T follicular helper cell (primary cell): ENCODE data around the gene GSE1.

Source experiments
- DNase-seq: peaks from one replicate; pipeline ENCODE4 v3.0.0-alpha.2; 2020; ENCODE audit warnings: low read depth

The GSE1 gene

GRCh38 chr16:85719605-85720301 lies 106.6 kb downstream of the GSE1 start:
- DNase-seq = no peak

GRCh38 chr16:85720302-85720637 lies 107.1 kb downstream of the GSE1 start:
- DNase-seq = no peak

GRCh38 chr16:85722128-85722893 lies 109.2 kb downstream of the GSE1 start:
- no peak for DNase-seq

- DNase-seq = no peak
Measured at GRCh38 chr16:85724126-85724879, 111.2 kb downstream of the GSE1 start.

GRCh38 chr16:85724936-85725335 lies 111.8 kb downstream of the GSE1 start:
- DNase-seq = no peak
